GOT3 (cell line): ENCODE data around the gene TMEM174.

Source experiments
- DNase-seq: peaks from one replicate; lab custom pipeline; 2025; ENCODE audit warnings: mixed read lengths; lab: John Stamatoyannopoulos, UW

The TMEM174 gene

GRCh38 chr5:73172951-73173350 lies at the start of gene TMEM174:
TMEM174 (plus strand) TSS chr5:73173193; CDS start chr5:73173244, 51 bp downstream.
- no peak for DNase-seq

- no peak for DNase-seq
Measured at GRCh38 chr5:73125289-73125688, 47.7 kb upstream of the TMEM174 start.

GRCh38 chr5:73126381-73126780 lies 46.6 kb upstream of the TMEM174 start:
- DNase-seq, result no peak

GRCh38 chr5:73126957-73127356 lies 46.0 kb upstream of the TMEM174 start:
- no peak for DNase-seq

- no peak for DNase-seq
Measured at GRCh38 chr5:73129143-73129542, 43.9 kb upstream of the TMEM174 start.

- DNase-seq, result no peak
Measured at GRCh38 chr5:73130811-73131210, 42.2 kb upstream of the TMEM174 start.

- no peak for DNase-seq
Measured at GRCh38 chr5:73131711-73132425, 41.1 kb upstream of the TMEM174 start.

GRCh38 chr5:73132759-73133158 lies 40.2 kb upstream of the TMEM174 start:
- DNase-seq, result no peak

GRCh38 chr5:73135021-73135420 lies 38.0 kb upstream of the TMEM174 start:
- no peak for DNase-seq

- DNase-seq, result no peak
Measured at GRCh38 chr5:73135429-73136054, 37.5 kb upstream of the TMEM174 start.

GRCh38 chr5:73136055-73136562 lies 36.9 kb upstream of the TMEM174 start:
- DNase-seq, result no peak

- no peak for DNase-seq
Measured at GRCh38 chr5:73137563-73138530, 35.1 kb upstream of the TMEM174 start.

- no peak for DNase-seq
Measured at GRCh38 chr5:73139485-73139884, 33.5 kb upstream of the TMEM174 start.

- DNase-seq, result no peak
Measured at GRCh38 chr5:73140801-73141200, 32.2 kb upstream of the TMEM174 start.

- DNase-seq, result no peak
Measured at GRCh38 chr5:73142035-73142434, 31.0 kb upstream of the TMEM174 start.

- DNase-seq, result no peak
Measured at GRCh38 chr5:73143716-73144115, 29.3 kb upstream of the TMEM174 start.

- no peak for DNase-seq
Measured at GRCh38 chr5:73149540-73149939, 23.5 kb upstream of the TMEM174 start.

GRCh38 chr5:73150876-73151275 lies 22.1 kb upstream of the TMEM174 start:
- DNase-seq, result no peak

GRCh38 chr5:73151766-73152410 lies 21.1 kb upstream of the TMEM174 start:
- DNase-seq, result no peak

GRCh38 chr5:73152411-73153388 lies 20.3 kb upstream of the TMEM174 start:
- DNase-seq, result no peak

GRCh38 chr5:73153513-73153912 lies 19.5 kb upstream of the TMEM174 start:
- DNase-seq, result no peak
